Calu3 (cell line): Measurements from ENCODE around the gene OBP2B. TPM values are rescaled to one million over a fixed set of nuclear protein-coding genes. Genes with fewer than 3 reads are reported as not detected.
"Not testable (repeated sequence)": the region's sequence is repeated elsewhere in the genome, so short reads cannot be mapped to it uniquely, and the experiment has no call there.

ENCODE experiments used
- Bru-seq: library from RNA; stranded (reverse); fragments of 400-500 nt; gene quantifications from one replicate; lab custom pipeline; 2021; lab: Mats Ljungman, UMichigan
- BruChase-seq, 2 experiments: library from RNA; stranded (reverse); fragments of 400-500 nt; gene quantifications; one replicate each; lab custom pipeline; 2021; lab: Mats Ljungman, UMichigan
- BruUV-seq: library from RNA; stranded (reverse); fragments of 400-500 nt; replicated peaks from 2 replicates; lab custom pipeline; 2021; lab: Mats Ljungman, UMichigan
- CTCF ChIA-PET: fragments of 300-600 bp; sonication (Branson Sonifier 250); formaldehyde crosslinking; loops from one replicate; lab custom pipeline; 2022; ENCODE audit warnings: antibody characterized with exemption; lab: Charles Lee
- DNase-seq: peaks from one replicate; pipeline ENCODE4 v3.0.0; 2022
- H3K27ac Mint-ChIP-seq: one replicate; pipeline ENCODE4 v1.8.0; 2022; ENCODE audit warnings: mixed read lengths; ENCODE audit not compliant: unreplicated experiment
- H3K27me3 Mint-ChIP-seq: one replicate; pipeline ENCODE4 v1.8.0; 2022; ENCODE audit warnings: mixed read lengths; ENCODE audit not compliant: unreplicated experiment
- H3K36me3 Mint-ChIP-seq: one replicate; pipeline ENCODE4 v1.8.0; 2022; ENCODE audit warnings: mild to moderate bottlenecking, moderate library complexity, mixed read lengths; ENCODE audit not compliant: insufficient read depth, unreplicated experiment
- H3K4me1 Mint-ChIP-seq: one replicate; pipeline ENCODE4 v1.8.0; 2022; ENCODE audit warnings: mild to moderate bottlenecking, low read depth, mixed read lengths; ENCODE audit not compliant: unreplicated experiment
- H3K4me3 Mint-ChIP-seq: one replicate; pipeline ENCODE4 v1.8.0; 2022; ENCODE audit warnings: mild to moderate bottlenecking, low read depth, moderate library complexity, mixed read lengths; ENCODE audit not compliant: unreplicated experiment
- H3K9me3 Mint-ChIP-seq: one replicate; pipeline ENCODE4 v1.8.0; 2022; ENCODE audit warnings: low read depth, mixed read lengths; ENCODE audit not compliant: unreplicated experiment
- intact Hi-C: fragments of 100-400 bp; cut with micrococcal nuclease; formaldehyde crosslinking; loops from one replicate; pipeline ENCODE4 v1.10.0; 2022; ENCODE audit not compliant: unreplicated experiment
- long read RNA-seq: library from polyadenylated mRNA; stranded (forward); transcript quantifications from one replicate; pipeline ENCODE4 v2.0.0, GENCODE V29; 2022
- total RNA-seq: library from RNA; stranded (reverse); gene quantifications from 2 replicates; pipeline ENCODE4 v1.2.3, GENCODE V29; 2022
- TF ChIP-seq, protein P1 (sequence below): fragments of 200-600 bp; IDR thresholded peaks from one replicate; pipeline ENCODE4 v1.8.0; 2022; ENCODE audit warnings: antibody characterized with exemption; ENCODE audit not compliant: unreplicated experiment

The OBP2B gene, protein sequence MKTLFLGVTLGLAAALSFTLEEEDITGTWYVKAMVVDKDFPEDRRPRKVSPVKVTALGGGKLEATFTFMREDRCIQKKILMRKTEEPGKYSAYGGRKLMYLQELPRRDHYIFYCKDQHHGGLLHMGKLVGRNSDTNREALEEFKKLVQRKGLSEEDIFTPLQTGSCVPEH
- total RNA-seq (not detected in 2 replicates), Bru-seq, nascent RNA (percentile 12 among the genes with signal in this experiment), BruChase-seq, experiment 1, labeled RNA remaining after a 6-hour chase (percentile 9 among the genes with signal in this experiment), BruChase-seq, experiment 2, labeled RNA remaining after a 2-hour chase (percentile 12 among the genes with signal in this experiment)
- long read RNA-seq, partial matches to known transcripts = 0 of 1 reads
- long read RNA-seq, other reads (novel, unspliced or antisense) = 1 of 1 reads

DNA sequence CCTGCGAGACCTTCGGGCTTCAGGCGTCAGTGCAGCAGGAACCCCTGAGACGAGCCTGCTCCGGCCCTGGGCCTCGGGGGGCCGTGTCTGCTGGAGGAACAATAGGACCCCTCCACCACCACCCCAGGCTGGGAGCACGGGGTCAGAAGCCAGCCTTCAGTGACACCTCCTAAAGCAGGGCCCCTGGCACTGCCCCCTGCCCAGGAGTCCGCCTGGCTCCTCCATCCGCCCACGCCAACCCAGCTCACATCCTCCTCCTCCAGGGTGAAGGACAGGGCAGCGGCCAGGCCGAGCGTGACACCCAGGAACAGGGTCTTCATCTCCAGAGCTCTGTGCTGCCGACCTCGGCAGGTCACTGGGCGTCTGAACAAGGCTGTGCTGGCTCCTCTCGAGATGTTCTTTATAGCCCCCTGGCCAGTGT lies at the start of gene OBP2B:
OBP2B (minus strand) TSS at position 371 of the 421 bp plus-strand sequence; CDS start at position 320, 51 bp downstream.
- peaks cover 13% of the 10 kb centered on the region for H3K4me1 Mint-ChIP-seq
- BruUV-seq, H3K9me3 Mint-ChIP-seq, H3K4me3 Mint-ChIP-seq, H3K27me3 Mint-ChIP-seq, intact Hi-C loops, CTCF ChIA-PET, DNase-seq, H3K36me3 Mint-ChIP-seq, H3K27ac Mint-ChIP-seq: not testable (repeated sequence)

DNA sequence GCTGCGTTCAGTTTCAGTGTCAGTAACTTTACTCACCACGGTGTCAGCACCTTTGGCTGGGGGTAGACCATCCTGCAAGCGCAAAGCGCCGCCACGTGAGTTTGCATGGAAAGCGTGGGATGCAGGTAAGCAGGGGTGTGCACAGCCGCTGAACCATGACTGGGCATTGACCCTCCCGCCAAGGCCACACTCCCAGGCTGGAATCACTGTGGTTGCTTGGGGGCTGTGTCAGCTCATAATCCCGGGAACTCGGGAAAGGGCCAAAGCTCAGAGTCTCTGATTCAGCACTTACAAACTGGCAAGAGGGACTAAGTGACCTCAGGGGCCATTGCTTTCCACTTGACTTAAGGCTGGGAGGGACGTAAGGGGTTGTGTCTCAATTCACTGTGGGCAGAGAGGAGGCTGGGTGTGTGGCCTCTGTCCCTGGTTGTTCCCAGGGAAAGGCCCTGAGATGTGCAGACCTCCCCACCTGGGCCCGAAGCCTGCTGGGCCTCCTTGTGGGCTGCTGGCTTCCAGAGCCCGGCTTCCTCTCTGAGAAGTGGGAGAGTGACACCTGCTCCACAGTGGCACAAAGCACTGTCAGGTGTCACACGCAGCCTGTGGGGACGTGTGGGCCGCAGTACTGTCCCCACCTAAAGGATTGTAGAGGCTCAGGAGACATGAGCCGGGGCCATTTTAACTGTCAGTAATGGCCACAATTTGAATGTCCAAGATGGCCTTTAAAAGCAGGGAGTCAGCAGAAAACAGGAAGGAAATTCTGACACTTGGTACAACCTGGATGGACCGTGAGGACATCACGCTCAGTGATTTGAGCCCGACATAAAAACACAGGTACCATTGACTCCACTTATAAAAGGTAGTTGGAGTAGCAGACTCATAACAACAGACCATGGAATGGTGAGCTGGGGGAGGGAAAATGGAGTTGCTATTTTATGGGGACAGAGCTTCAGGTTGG lies 49.3 kb upstream of the OBP2B start:
- no peaks in the 10 kb centered on the region for H3K27me3 Mint-ChIP-seq

DNA sequence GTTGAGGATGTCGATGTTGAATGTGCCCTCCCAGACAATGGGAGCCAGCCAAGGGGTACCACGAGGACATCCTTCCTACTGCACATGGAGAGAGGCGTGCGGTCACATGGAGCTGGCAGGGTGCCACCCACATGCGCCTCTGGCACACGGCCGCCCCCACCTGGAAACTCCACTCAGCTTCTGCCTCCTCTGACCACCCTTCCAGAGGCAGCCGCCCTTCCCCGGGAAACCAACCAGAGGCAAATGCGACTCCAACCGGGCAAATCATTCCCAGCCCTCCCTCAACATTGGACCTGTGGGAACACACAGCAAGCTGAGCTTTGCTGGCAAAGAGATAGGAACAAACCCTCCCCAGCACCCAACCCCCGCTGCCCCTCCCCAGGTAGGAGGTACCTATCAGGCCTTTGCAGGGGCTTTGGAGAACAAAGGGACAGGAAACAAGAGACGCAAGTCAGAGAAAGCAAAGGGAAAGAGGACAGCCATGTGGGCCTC lies 48.5 kb upstream of the OBP2B start:
- H3K4me3 Mint-ChIP-seq = no peak overlapping the region
- TF ChIP-seq, protein P1, sequence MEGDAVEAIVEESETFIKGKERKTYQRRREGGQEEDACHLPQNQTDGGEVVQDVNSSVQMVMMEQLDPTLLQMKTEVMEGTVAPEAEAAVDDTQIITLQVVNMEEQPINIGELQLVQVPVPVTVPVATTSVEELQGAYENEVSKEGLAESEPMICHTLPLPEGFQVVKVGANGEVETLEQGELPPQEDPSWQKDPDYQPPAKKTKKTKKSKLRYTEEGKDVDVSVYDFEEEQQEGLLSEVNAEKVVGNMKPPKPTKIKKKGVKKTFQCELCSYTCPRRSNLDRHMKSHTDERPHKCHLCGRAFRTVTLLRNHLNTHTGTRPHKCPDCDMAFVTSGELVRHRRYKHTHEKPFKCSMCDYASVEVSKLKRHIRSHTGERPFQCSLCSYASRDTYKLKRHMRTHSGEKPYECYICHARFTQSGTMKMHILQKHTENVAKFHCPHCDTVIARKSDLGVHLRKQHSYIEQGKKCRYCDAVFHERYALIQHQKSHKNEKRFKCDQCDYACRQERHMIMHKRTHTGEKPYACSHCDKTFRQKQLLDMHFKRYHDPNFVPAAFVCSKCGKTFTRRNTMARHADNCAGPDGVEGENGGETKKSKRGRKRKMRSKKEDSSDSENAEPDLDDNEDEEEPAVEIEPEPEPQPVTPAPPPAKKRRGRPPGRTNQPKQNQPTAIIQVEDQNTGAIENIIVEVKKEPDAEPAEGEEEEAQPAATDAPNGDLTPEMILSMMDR = no peak
- intact Hi-C loops = no loop called here
- no peaks in the 10 kb centered on the region for H3K4me1 Mint-ChIP-seq
- no TSS peak for BruUV-seq
- no peak overlapping the region for H3K27ac Mint-ChIP-seq
- no peaks in the 10 kb centered on the region for H3K36me3 Mint-ChIP-seq
- DNase-seq = no peak
- CTCF ChIA-PET = no interaction called here
- no peaks in the 10 kb centered on the region for H3K27me3 Mint-ChIP-seq
- no peaks in the 10 kb centered on the region for H3K9me3 Mint-ChIP-seq

More for the DNA sequence above, 49.3 kb upstream of the OBP2B start:
- Mint-ChIP-seq H3K4me1 (no peaks in the 10 kb centered on the region), H3K27ac (no peak overlapping the region), H3K9me3 (no peaks in the 10 kb centered on the region), H3K36me3 (no peaks in the 10 kb centered on the region), H3K4me3 (no peak overlapping the region)
- DNase-seq = no peak
- CTCF ChIA-PET = no interaction called here
- intact Hi-C loops = no loop called here
- TF ChIP-seq, protein P1 = no peak
- no TSS peak for BruUV-seq

DNA sequence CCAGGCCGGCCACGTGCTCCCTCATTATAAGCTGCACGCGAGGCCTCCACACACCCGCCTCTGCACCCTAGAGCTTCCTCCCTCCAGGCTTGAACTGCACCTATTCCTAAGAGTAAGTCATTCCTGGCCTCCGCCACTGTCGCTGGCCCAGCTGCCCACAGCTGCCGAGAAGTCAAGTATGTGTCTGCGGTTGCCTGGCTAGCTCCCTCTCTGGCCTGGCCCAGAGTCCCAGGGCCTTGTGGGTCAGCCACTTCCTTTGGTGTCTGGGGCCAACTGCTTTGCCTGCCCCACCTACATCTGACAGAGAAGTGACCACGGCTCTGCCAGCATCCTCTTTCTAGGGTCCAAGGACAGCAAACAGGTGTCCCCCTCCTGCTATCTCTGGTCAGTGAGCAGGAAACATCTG lies 47.6 kb upstream of the OBP2B start:
- no peak for DNase-seq
- peaks cover 4% of the 10 kb centered on the region for H3K36me3 Mint-ChIP-seq
- BruUV-seq = no TSS peak
- intact Hi-C loops = no loop called here
- no peaks in the 10 kb centered on the region for H3K4me1 Mint-ChIP-seq
- CTCF ChIA-PET = interaction anchor here (0.6 kb wide), 1 partner anchor 100 kb away, joined by 4 read pairs; no protein-coding TSS in a partner anchor
- H3K27ac Mint-ChIP-seq = no peak overlapping the region
- no peak overlapping the region for H3K4me3 Mint-ChIP-seq
- H3K27me3 Mint-ChIP-seq = no peaks in the 10 kb centered on the region
- TF ChIP-seq, protein P1 = no peak
- H3K9me3 Mint-ChIP-seq = no peaks in the 10 kb centered on the region
